Stimulated activated effector memory CD8-positive, alpha-beta T cell treated with anti-CD3 and anti-CD28 coated beads, Interleukin-12 subunit alpha, Interleukin-12 subunit beta, amount 100 ng/mL, for 72 hours (primary cell): ENCODE measurements around the gene FAM83G.
A peak's percentile ranks its signal among the peaks of the same experiment; 100 is the strongest.
"Not testable (repeated sequence)": the region's sequence is repeated elsewhere in the genome, so short reads cannot be mapped to it uniquely, and the experiment has no call there.

ENCODE experiments used
- ATAC-seq: fragments of 150-1000 bp; cut with Tn5 transposase; 2 replicates; pipeline ENCODE4 v1.10.0; 2021
- DNase-seq, 2 donors: peaks; one replicate each; pipeline ENCODE4 v3.0.0; 2021 to 2022; ENCODE audit warnings: low spot score in 2 of 2
- H3K27ac Mint-ChIP-seq: one replicate; pipeline ENCODE4 v1.8.0; 2022; ENCODE audit warnings: mild to moderate bottlenecking, mixed read lengths
- H3K36me3 Mint-ChIP-seq: one replicate; pipeline ENCODE4 v1.8.0; 2022; ENCODE audit warnings: mild to moderate bottlenecking, mixed read lengths
- H3K4me1 Mint-ChIP-seq: one replicate; pipeline ENCODE4 v1.8.0; 2022; ENCODE audit warnings: mixed read lengths
- H3K4me3 Mint-ChIP-seq: one replicate; pipeline ENCODE4 v1.8.0; 2022; ENCODE audit warnings: mild to moderate bottlenecking, mixed read lengths
- H3K9me3 Mint-ChIP-seq: one replicate; pipeline ENCODE4 v1.8.0; 2022; ENCODE audit warnings: mixed read lengths

Gene FAM83G

DNA sequence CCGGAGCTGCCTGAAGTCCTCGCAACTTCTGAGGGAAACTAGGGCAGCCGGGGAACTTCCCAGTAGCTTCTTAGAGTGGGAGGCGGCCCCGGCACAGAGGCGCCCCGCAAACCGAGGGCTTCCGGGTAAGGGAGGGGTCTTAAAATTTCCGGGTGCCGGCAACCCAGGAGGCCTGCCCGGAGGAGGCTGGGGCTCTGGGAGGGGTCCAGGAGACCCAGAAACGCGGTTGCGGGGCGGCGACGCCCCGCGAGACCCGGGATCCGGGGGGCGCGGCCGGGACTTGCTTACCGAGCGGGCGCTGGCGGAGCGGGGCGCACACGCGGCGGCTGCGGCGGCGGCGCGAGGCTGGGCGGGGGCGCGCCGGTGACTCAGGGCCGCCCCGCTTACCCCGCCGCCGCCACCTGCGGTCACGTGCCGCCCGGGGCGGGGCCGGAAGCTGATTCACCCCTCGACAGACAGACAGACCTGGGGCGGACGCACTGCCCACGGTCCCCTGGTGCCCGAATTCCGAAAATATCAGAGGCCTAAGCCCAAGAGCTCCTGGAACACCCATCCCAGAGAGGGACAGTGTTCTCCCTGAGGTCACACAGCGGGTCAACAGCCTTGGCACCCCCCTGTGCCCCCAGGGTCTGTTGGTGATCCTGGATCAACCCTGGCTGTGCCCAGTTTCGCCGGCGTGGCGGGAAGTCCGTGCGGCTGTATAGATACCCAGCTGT lies at the start of gene FAM83G:
Gene FAM83G (minus strand): TSS at position 344 of the 716 bp plus-strand sequence. CDS start 723 bp downstream, outside the sequence.
- Mint-ChIP-seq H3K4me1 (peaks cover 21% of the 10 kb centered on the region), H3K4me3 (peak within 1 kb of the TSS; percentile 72), H3K9me3 (no peaks in the 10 kb centered on the region), H3K27ac (peak within 1 kb of the TSS; percentile 86), H3K36me3 (peaks cover 18% of the 10 kb centered on the region)
- ATAC-seq (peak; percentile 89), DNase-seq (peak; percentile 71 to 86)

GRCh38 chr17:19048826-19049225 lies 44.3 kb upstream of the FAM83G start:
- not testable (repeated sequence) for H3K9me3 Mint-ChIP-seq, DNase-seq, H3K36me3 Mint-ChIP-seq, H3K4me1 Mint-ChIP-seq, H3K4me3 Mint-ChIP-seq, ATAC-seq, H3K27ac Mint-ChIP-seq

DNA sequence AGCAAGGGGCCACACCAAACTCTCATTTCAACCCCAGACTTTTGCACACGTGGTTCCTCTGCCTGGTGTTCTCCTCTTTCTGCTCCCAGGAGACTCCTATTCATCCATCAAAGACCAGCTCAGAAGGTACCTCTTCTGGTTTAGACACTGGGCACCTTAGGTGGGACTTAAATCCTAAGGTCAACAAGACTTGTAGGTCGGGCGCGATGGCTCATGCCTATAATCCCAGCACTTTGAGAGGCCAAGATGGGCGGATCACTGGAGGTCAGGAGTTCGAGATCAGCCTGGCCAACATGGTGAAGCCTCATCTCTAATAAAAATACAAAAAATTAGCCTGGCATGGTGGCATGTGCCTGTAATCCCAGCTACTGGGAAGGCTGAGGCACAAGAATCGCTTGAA lies 42.9 kb upstream of the FAM83G start:
- H3K36me3 Mint-ChIP-seq, ATAC-seq, H3K9me3 Mint-ChIP-seq, DNase-seq, H3K4me1 Mint-ChIP-seq, H3K4me3 Mint-ChIP-seq, H3K27ac Mint-ChIP-seq: not testable (repeated sequence)

GRCh38 chr17:19046782-19047375 lies 42.3 kb upstream of the FAM83G start, which contains the start of gene GRAP:
Gene GRAP, minus strand, starts transcription at chr17:19046957. Its CDS starts 31 bp downstream, at chr17:19046926.
- H3K27ac Mint-ChIP-seq, H3K4me1 Mint-ChIP-seq, DNase-seq, H3K9me3 Mint-ChIP-seq, H3K36me3 Mint-ChIP-seq, H3K4me3 Mint-ChIP-seq: not testable (repeated sequence)
- ATAC-seq = peak; percentile 76

DNA sequence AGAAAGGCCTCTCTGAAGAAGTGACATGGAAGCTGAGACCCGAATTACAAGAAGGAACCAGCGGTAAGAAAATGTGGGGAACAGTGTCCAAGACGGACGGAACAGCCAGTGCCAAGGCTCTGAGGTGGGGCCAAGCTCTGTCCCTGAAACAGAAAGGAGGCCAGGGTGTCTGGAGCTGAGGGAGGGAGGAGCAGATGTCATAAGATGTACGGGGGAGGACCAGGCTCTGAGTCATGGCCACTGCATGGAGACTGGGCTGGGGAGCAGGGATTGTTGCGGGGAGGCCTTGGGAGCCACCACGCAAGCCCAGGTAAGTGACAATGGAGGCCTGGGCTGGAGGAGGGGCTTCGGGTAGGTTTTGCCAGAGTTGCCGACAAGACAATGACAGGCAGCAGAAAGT lies 40.1 kb upstream of the FAM83G start:
- not testable (repeated sequence) for H3K9me3 Mint-ChIP-seq, H3K36me3 Mint-ChIP-seq, DNase-seq, H3K27ac Mint-ChIP-seq, H3K4me1 Mint-ChIP-seq, H3K4me3 Mint-ChIP-seq
- ATAC-seq = peak; percentile 20

- not testable (repeated sequence) for H3K27ac Mint-ChIP-seq, H3K9me3 Mint-ChIP-seq, H3K4me1 Mint-ChIP-seq, DNase-seq, H3K4me3 Mint-ChIP-seq, H3K36me3 Mint-ChIP-seq, ATAC-seq
Observed at GRCh38 chr17:19043032-19043431, 38.5 kb upstream of the FAM83G start.

GRCh38 chr17:19042369-19042768 lies 37.8 kb upstream of the FAM83G start:
- H3K27ac Mint-ChIP-seq, H3K4me3 Mint-ChIP-seq, DNase-seq, H3K36me3 Mint-ChIP-seq, H3K4me1 Mint-ChIP-seq, ATAC-seq, H3K9me3 Mint-ChIP-seq: not testable (repeated sequence)

DNA sequence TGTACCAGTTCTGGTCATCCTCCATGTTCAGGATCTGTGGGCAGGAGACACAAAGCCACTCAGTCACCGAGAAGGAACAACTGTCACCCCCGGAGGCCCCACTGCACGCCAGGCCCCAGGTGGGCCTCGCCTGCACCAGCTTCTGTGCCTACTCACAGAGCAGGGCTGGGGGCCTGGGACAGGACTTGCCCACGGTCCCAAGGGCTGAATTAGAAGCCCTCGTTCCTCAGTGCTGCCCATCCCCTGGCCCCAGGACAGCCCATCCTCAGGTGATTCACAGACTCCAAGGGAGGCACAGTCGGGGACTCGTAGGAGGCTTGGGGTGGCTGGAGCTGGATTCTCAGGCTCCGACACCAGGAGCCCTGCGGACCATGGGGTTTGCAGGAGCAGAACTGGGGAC lies 37.3 kb upstream of the FAM83G start:
- not testable (repeated sequence) for H3K4me1 Mint-ChIP-seq, ATAC-seq, DNase-seq, H3K27ac Mint-ChIP-seq, H3K4me3 Mint-ChIP-seq, H3K36me3 Mint-ChIP-seq, H3K9me3 Mint-ChIP-seq

DNA sequence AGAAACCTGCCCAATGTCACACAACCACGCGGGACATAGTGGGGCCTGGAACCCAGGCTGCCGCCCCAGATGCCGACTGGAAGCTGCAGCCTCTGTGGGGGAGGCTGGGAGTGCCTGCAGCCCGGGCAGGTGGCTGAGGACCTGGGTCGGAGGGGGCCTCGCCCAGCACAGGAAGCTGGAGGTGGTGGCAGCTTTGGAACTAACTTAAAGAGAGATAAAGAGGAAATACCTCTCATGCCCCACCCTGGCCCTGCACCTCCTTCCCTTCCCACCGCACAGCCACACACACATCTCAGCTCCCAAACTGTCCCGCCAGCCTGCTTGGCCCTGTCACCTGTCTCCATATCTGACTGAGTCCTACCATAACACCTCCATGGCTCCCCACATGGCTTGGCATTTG lies 35.8 kb upstream of the FAM83G start:
- H3K9me3 Mint-ChIP-seq, H3K36me3 Mint-ChIP-seq, H3K4me1 Mint-ChIP-seq, ATAC-seq, H3K27ac Mint-ChIP-seq, DNase-seq, H3K4me3 Mint-ChIP-seq: not testable (repeated sequence)

- not testable (repeated sequence) for H3K4me3 Mint-ChIP-seq, H3K36me3 Mint-ChIP-seq
- peak; percentile 17 for ATAC-seq
Observed at GRCh38 chr17:19038730-19039129, 34.2 kb upstream of the FAM83G start.

DNA sequence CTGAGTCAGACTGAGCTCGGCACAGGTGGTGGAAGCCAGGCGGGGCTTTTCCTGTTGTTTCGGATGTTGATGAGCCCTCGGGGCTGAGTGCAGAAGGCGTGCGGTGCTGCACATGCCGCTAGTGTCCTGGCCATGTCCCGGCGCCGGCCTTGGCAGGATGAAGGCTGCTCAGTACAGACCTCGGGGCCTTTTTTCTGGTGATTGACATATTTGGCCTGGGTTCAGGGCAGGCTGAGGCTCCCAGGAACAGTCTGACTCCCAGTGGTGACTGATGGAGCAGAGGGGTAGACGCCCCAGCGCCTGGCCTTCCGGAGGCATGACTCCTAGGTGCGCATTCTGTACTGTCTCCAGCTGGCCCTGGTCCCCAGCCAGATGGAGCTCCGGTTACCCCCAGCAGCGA lies 33.4 kb upstream of the FAM83G start:
- not testable (repeated sequence) for ATAC-seq, DNase-seq, H3K36me3 Mint-ChIP-seq, H3K4me1 Mint-ChIP-seq, H3K9me3 Mint-ChIP-seq, H3K27ac Mint-ChIP-seq, H3K4me3 Mint-ChIP-seq

More at GRCh38 chr17:19038730-19039129, 34.2 kb upstream of the FAM83G start:
- not testable (repeated sequence) for H3K9me3 Mint-ChIP-seq, H3K27ac Mint-ChIP-seq, DNase-seq, H3K4me1 Mint-ChIP-seq

GRCh38 chr17:19037547-19037946 lies 33.0 kb upstream of the FAM83G start:
- not testable (repeated sequence) for ATAC-seq, H3K4me1 Mint-ChIP-seq, DNase-seq, H3K36me3 Mint-ChIP-seq, H3K4me3 Mint-ChIP-seq, H3K27ac Mint-ChIP-seq, H3K9me3 Mint-ChIP-seq

- not testable (repeated sequence) for H3K9me3 Mint-ChIP-seq, H3K36me3 Mint-ChIP-seq, H3K4me3 Mint-ChIP-seq, ATAC-seq, DNase-seq, H3K27ac Mint-ChIP-seq, H3K4me1 Mint-ChIP-seq
Observed at GRCh38 chr17:19036186-19036585, 31.6 kb upstream of the FAM83G start.

GRCh38 chr17:19032377-19032988 lies 27.9 kb upstream of the FAM83G start:
- ATAC-seq = peak; percentile 87
- not testable (repeated sequence) for H3K4me1 Mint-ChIP-seq, H3K4me3 Mint-ChIP-seq, H3K9me3 Mint-ChIP-seq, H3K27ac Mint-ChIP-seq, DNase-seq, H3K36me3 Mint-ChIP-seq

DNA sequence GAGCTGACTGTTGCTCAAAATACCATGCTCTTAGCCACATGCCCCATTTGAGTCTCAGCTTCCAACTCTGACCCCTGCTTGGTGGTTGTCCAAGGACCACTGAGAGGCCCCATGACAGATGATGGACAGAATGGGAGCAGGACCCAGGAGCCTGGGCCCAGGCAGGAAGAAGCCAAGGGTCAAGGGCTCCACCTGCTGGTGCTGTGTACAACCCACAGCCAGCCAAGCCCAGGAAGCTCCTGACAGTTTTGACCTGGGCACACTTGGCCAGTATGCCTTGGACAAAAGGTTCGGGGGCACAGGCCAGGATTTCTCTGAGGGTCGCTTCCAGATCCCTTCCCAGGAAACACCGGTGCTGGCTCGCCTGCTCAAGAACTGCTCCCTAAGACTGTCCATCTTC lies 27.2 kb upstream of the FAM83G start:
- H3K9me3 Mint-ChIP-seq, H3K36me3 Mint-ChIP-seq, H3K27ac Mint-ChIP-seq, H3K4me1 Mint-ChIP-seq, H3K4me3 Mint-ChIP-seq: not testable (repeated sequence)
- peak; percentile 76 for ATAC-seq
- peak in 1 of 2 donors; percentile 65 for DNase-seq
